HG02763 (cell line): Measurements from ENCODE around the gene DNAJA2.

Experiments used
- ATAC-seq: cut with Tn5 transposase; IDR thresholded peaks from one replicate; pipeline ENCODE4 v1.9.1; 2021; ENCODE audit warnings: mild to moderate bottlenecking, moderate library complexity; ENCODE audit not compliant: unreplicated experiment

Gene DNAJA2

GRCh38 chr16:46906360-46907060, 67.0 kb downstream of the DNAJA2 start:
- ATAC-seq, result no peak
